Right kidney (tissue), 1 donor: ENCODE results near the gene HTRA3.

Source experiments
- DNase-seq: peaks from one replicate; pipeline ENCODE4 v3.0.0-alpha.2; 2016

The HTRA3 gene

DNA sequence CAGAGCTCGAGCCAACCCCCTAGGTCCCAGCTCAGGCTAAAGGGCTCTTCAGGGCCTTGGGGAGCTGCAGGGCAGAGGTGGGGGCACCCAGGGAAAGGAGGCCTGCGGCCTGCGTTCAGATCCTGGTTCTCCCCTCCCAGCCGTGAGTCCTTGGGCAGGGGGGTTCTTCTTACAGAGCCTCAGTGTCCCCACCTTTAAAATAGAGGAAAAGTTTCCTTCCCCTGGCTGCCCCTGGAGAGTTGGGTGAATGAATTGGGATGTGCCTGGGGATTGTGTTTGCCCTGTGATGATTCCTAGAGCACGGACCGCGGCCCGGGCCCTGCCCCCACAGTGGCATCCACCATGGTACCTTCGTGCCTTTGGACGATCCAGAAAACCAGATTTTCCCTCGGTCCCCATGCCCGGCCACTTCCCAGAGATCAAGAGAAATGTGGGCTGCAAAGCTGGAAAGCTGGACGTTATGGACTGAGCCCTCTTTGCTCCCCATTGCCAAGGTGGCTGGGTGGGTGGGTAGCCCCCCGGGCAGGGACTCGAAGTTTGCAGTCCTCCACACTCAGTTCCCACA, 11.4 kb downstream of the HTRA3 start:
- no peak for DNase-seq

DNA sequence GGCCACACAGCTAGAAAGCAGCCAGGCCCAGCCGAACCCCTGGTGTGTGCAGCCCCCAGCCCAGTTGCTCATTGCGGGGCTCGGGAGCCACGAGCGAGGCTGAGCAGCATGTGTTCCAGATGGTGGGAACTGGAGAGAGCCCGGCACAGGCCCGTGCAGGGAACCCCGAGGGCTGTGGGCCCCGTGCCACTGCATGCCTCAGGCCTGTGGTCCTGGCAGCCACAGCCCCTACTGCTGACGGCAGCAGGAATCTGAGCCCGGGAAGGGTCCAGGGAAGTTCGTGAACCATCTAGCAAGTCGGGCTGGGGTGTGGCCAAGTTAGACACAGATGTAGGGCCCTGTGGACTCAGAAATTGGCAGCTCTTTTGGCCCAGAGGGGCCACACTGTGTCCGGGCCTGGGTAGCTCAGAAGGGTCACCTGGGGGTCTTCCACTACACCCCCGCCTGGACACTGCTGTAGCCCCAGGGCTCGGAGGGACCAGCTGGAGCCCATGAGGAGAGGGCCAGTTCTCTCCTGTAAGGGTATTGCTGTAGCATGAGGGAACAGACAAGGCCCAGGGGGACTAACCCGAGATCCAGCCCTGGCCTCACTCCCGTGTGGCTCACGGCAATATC, 12.1 kb downstream of the HTRA3 start:
- DNase-seq, result no peak

- no peak for DNase-seq
Measured at GRCh38 chr4:8282134-8282641, 12.6 kb downstream of the HTRA3 start.

- no peak for DNase-seq
Measured at GRCh38 chr4:8282742-8283141, 13.2 kb downstream of the HTRA3 start.

DNA sequence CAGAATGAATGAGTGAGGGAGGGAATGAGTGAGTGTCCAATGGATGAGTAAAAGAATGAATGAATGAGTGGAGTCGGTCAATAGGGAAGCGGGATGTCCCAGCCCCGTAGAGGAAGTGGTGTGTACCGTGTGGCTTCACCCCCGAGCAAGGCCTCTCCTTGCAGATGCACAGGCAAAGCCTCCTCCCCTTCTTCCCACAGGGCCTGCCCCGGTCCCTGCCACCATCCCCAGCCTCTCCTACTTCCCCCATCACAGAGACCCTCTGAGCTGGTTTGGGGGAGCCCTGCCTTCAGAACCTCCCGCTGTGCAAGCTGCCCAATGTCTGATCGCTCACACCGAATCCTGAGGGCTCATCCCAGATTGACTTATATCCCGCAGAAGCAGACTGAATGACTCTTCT, 13.6 kb downstream of the HTRA3 start:
- no peak for DNase-seq

DNA sequence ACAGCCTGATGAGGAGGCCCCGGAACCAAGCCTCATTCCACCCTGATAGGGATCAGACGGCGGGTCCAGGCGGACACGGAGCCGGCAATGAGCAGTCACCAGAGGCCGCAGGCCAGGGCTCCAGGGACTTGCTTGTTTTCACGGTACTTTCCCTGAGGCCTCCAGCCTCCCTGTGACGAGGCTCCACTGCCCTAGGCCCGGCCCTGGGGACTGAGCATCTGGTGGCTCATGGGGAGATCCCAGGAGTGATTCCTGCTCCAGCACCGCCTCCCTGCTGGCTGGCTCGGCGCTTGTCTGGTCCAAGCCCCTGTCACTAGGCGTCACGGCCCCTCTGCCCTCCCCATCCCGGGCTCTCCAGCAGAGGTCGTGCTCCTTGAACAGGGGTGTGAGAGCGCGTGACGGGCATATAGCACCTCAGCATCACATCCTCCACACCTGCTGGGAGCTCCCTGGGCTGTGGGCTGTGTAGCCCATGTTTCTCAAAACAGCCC, 14.1 kb downstream of the HTRA3 start:
- DNase-seq, result no peak

DNA sequence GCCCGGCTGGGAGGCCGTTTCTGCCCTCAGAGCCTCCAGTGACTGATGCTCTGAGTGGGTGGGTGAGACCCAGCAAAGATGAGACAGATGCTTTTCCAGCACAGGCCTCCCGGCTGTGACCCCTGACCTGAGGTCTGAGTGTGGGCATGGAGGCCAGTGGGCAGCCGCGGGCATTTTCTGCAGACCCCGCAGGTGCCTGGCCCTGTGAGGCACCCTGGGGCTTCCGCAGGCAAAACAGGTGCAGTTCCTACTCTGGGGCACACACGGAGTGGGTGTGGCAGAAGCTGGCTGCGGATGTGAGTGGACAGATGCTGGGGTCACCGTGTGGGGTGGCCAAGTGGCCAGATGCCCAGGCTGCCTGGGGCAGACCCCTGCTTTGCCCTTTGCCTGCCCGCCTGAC, 14.8 kb downstream of the HTRA3 start:
- DNase-seq, result no peak

DNA sequence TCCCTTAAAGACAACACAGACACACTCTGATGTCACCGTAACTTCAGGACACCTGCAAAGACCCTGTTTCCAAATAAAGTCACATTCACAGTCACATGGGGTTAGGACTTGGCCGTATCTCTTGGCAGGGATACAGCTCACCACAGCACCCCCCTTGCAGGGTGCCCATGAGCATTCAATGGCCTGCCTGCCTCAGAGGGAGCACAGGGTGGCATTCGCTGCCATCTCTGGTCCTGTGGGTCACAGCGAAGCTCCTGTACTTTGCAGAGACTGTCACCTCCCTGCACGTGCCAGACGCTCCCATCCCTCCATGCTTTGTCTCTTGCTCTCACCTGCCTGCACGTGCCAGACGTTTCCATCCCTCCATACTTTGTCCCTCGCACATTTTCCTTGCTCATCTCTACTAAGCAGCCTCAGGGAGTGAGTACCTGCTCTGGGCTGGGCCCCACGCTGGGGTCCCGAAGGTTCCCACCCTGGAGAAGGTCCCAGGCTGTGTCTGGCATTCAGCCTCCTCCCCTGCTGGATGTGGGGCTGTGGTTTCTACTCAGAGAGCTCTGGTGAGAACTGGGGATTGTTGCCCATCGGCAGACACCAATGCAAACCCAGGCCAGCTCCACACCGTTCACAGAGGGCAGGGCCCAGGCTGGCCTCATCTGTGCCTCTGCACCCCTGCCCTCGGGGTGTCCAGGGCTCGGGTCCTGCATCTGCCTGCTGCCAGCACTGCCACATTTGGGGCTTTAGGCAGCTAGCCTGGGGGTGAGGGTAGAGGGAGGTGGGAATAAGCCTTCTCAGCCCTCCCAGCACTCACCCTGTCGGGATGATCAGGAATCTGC, 15.8 kb downstream of the HTRA3 start:
- no peak for DNase-seq

DNA sequence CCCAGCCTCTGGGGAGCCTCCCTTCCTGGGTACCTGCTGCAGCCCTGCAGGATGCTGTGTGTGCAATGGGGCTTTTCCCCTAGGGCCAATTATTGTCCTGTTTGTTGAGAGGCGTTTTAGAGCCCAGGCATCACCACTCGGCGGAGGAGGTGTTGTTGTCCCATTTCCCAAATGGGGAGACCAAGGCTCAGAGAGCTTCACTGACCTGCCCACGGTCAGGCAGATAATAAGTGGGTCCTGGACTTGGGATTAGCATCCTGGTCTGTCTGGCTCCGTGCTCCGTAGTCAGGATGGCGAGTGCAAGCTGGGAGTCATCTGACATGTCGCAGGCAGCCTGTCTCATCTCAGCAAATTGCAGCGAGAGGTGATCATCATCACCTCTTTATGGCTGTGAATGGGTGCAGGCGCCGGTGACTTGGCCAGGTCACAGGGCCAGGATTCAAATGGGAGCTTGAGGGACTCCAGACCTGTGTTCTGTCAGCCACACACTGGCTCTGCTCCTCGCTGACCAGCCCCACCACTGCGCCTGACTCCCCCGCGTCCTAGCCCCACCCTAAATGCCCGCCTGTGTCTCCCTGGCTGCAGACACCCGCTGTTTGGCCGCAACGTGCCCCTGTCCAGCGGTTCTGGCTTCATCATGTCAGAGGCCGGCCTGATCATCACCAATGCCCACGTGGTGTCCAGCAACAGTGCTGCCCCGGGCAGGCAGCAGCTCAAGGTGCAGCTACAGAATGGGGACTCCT, 16.6 kb downstream of the HTRA3 start:
- no peak for DNase-seq

DNA sequence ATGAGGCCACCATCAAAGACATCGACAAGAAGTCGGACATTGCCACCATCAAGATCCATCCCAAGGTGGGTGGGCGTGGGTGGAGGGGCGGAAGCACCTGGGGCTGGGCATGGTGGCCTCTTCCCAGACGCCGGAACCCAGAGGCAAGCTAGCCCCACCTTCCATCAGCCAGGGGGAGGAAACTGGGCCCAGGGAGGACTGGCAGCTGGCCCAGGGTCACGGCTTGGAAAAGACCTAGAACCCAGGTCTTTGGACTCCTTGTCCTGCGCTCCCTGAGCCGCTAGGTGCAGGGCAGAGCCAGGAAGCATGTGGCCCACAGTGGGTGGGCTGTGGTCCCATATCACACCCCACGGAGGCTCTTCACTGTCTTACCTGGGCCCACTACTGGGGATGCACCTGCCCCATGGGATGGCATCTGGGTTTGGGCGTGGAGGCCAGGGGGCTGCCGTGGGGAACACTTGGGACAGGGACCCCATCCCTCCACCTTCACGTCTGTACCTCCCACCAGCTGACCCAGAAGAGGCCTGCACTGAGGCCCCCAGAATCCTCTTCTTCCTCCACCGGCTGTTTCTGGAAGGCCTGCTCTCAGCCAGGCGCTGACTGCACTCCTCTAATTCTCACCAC, 17.3 kb downstream of the HTRA3 start:
- no peak for DNase-seq

- DNase-seq, result no peak
Measured at GRCh38 chr4:8287343-8288280, 18.1 kb downstream of the HTRA3 start.

- no peak for DNase-seq
Measured at GRCh38 chr4:8289151-8289750, 19.7 kb downstream of the HTRA3 start.

DNA sequence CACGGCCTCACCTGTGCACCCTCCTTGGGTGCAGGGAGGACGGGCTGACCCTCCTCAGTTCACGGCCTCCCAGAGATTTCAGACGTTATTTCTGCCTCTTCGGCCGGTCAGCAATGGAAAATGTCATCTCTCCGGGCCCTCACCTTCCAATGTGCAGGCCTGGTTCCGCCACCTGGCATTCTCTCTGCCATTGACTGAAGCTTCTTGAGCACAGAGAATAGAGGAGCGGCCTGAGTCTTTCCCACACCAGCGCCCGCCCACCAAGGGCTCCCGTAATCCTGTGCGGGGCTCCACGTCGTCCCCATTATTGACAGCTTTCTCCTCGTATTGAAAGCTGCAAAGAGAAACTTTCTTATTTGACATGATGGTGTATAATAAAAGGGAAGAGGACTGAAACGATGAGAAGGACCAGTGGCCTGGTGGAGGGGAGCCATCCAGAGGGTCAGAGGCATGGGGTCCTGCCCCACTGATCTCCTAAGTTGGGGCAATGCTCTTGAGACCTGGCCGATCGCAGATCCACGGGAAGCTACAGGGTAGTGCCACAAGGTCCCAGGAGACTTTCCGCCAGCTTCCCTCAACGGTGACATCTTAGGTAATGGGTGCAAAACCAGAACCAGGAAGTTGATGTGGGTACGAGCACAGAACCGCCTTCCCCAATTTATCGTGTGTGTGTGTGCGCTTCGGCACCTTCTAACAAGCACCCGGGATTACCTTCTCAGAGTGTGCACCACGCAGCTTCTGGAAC, 20.6 kb downstream of the HTRA3 start:
- no peak for DNase-seq

DNA sequence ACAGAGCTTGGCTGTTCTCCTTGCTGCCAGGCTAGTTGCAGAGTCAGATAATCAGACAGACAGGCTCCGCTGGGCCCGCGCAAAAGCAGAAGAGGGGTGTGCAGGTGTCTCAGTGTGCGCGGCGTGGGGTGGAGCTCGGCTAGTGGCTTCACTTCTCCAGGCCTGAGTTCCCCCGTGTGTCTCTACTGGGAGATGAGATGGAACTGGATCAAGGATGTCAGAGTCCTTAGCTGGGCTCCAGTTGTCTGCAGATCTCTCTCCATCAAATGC, 21.1 kb downstream of the HTRA3 start:
- DNase-seq, result no peak

DNA sequence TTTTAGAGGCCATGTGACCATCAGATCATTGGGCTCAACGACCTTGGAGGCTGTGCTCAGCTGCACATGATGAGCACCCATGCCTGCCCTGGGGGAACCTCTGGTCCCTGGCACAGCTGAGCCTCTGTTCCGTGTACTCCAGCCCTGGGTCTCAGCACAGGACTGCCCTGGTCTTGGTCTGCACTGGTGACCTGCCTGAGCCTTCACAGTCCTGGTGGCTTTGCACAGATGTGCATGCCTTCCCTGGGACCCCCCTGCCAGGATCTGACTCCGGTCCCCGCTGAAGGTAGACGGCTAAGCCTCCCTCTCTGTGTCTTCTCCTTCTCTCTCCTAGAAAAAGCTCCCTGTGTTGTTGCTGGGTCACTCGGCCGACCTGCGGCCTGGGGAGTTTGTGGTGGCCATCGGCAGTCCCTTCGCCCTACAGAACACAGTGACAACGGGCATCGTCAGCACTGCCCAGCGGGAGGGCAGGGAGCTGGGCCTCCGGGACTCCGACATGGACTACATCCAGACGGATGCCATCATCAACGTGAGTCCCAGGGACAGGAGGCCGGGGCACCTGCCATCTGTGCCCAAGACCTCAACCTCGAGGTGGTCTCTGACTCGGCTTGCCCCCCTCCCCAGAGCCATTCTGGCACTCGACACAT, 21.6 kb downstream of the HTRA3 start:
- no peak for DNase-seq

DNA sequence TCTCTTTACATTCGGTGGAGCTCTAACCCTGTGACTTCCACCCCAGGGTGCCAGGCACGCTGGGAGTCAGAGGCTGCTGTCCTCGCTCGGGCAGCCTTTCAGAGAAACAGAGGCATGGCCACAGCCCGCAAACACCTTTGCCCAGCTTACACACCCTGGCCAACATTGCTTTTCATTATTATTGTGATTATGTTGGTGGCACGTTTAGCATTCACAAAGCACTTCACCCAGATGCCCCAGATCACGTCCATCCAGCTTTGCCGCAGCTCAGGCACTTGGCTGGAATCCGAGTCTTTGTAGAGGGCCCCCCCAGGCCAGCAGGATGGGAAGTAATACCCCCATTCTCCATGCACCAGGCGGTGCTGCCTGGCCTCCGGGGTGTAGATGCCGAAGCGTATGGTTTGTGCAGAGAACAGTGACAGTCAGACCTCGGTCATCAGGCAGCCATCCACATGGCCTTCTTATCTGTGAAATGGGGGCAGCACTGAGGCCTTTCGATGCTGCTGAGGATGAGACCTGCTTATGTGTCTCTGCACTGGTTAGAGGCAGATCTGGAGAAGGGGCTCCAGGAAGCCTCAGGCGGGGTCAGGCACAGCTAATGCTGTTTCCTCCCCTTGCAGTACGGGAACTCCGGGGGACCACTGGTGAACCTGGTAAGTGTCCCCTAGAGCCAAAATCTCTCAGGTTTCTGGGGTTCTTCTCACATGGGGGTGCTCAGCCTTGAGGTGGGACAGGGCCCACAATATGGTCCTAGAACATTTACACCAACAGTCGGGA, 22.3 kb downstream of the HTRA3 start:
- no peak for DNase-seq

DNA sequence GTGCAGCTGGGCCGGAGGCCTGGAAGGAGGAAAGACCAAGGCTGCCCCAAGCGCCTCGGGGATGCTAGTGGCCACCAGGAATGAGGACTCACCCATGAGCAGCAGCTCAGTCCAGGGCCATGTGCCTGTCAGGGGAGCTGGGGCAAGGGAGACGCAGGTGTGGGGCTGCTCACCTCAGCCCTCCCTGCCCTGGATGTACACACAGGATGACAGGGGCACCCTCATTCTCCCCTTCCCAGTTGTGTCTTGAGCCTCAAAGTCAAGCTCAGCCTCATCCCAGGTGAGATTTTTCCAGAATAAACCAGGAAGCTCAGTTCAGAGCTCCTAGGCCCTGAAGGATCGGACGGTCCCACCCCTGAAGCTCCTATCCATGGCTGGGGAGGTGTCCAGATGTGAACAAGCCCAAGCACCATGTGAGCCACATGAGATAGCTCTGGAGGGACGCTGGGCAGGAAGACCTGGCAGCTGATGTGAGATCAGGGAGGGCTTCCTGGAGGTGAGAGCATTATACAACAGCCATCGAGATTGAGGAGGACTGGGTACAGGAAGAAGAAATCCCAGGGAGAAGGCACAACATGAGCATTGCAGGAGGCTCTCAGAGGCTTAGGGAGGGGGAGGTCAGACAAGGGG, 23.0 kb downstream of the HTRA3 start:
- no peak for DNase-seq
